Activated naive CD8-positive, alpha-beta T cell treated with anti-CD3 and anti-CD28 coated beads, Interleukin-2, amount 50 U/mL, for 24 hours (primary cell): ENCODE data around the gene RBBP7.

Experiments
- ATAC-seq: fragments of 150-1000 bp; cut with Tn5 transposase; one replicate; pipeline ENCODE4 v1.10.0; 2021
- DNase-seq: peaks from one replicate; pipeline ENCODE4 v3.0.0; 2021
- H3K27ac Mint-ChIP-seq: one replicate; pipeline ENCODE4 v1.8.0; 2021; ENCODE audit warnings: mild to moderate bottlenecking, mixed read lengths
- H3K27me3 Mint-ChIP-seq: one replicate; pipeline ENCODE4 v1.8.0; 2021; ENCODE audit warnings: mixed read lengths
- H3K36me3 Mint-ChIP-seq: one replicate; pipeline ENCODE4 v1.8.0; 2021; ENCODE audit warnings: low read depth, mixed read lengths
- H3K4me1 Mint-ChIP-seq: one replicate; pipeline ENCODE4 v1.8.0; 2021; ENCODE audit warnings: mixed read lengths
- H3K4me3 Mint-ChIP-seq: one replicate; pipeline ENCODE4 v1.8.0; 2021; ENCODE audit warnings: mild to moderate bottlenecking, moderate library complexity, mixed read lengths
- H3K9me3 Mint-ChIP-seq: one replicate; pipeline ENCODE4 v1.8.0; 2021; ENCODE audit warnings: mixed read lengths

Gene RBBP7

GRCh38 chrX:16848541-16848940, 21.6 kb downstream of the RBBP7 start:
- no peaks in the 10 kb centered on the region for H3K27me3 Mint-ChIP-seq
- no peak for ATAC-seq
- DNase-seq = no peak

GRCh38 chrX:16845686-16846085, 24.5 kb downstream of the RBBP7 start:
- ATAC-seq (no peak), DNase-seq (no peak)
- H3K27ac Mint-ChIP-seq = no peak overlapping the region
- no peaks in the 10 kb centered on the region for H3K9me3 Mint-ChIP-seq
- no peaks in the 10 kb centered on the region for H3K27me3 Mint-ChIP-seq
- H3K4me3 Mint-ChIP-seq = no peak overlapping the region
- peaks cover 17% of the 10 kb centered on the region for H3K4me1 Mint-ChIP-seq
- peaks cover 40% of the 10 kb centered on the region for H3K36me3 Mint-ChIP-seq

More at GRCh38 chrX:16848541-16848940, 21.6 kb downstream of the RBBP7 start:
- Mint-ChIP-seq H3K9me3 (no peaks in the 10 kb centered on the region), H3K27ac (peak overlapping the region; percentile 14), H3K4me3 (no peak overlapping the region), H3K4me1 (peaks cover 26% of the 10 kb centered on the region), H3K36me3 (peaks cover 48% of the 10 kb centered on the region)

GRCh38 chrX:16843208-16843909, 26.8 kb downstream of the RBBP7 start:
- peaks cover 15% of the 10 kb centered on the region for H3K4me1 Mint-ChIP-seq
- peaks cover 28% of the 10 kb centered on the region for H3K36me3 Mint-ChIP-seq

GRCh38 chrX:16842684-16843083, 27.5 kb downstream of the RBBP7 start:
- no peak for DNase-seq
- no peak for ATAC-seq
- Mint-ChIP-seq H3K27ac (peak overlapping the region; percentile 76), H3K9me3 (no peaks in the 10 kb centered on the region), H3K27me3 (no peaks in the 10 kb centered on the region), H3K36me3 (peaks cover 28% of the 10 kb centered on the region), H3K4me3 (no peak overlapping the region), H3K4me1 (peaks cover 13% of the 10 kb centered on the region)

More at GRCh38 chrX:16843208-16843909, 26.8 kb downstream of the RBBP7 start:
- Mint-ChIP-seq H3K27ac (peak overlapping the region; percentile 76), H3K9me3 (no peaks in the 10 kb centered on the region), H3K4me3 (no peak overlapping the region), H3K27me3 (no peaks in the 10 kb centered on the region)
- peak; percentile 46 for ATAC-seq
- no peak for DNase-seq

- Mint-ChIP-seq H3K4me1 (peaks cover 13% of the 10 kb centered on the region), H3K36me3 (peaks cover 23% of the 10 kb centered on the region), H3K4me3 (no peak overlapping the region), H3K9me3 (no peaks in the 10 kb centered on the region), H3K27me3 (no peaks in the 10 kb centered on the region), H3K27ac (no peak overlapping the region)
- ATAC-seq = no peak
- no peak for DNase-seq
Measured at GRCh38 chrX:16839852-16840460, 30.2 kb downstream of the RBBP7 start.

- Mint-ChIP-seq H3K36me3 (peaks cover 19% of the 10 kb centered on the region), H3K4me1 (peaks cover 13% of the 10 kb centered on the region), H3K9me3 (no peaks in the 10 kb centered on the region), H3K4me3 (no peak overlapping the region), H3K27me3 (no peaks in the 10 kb centered on the region), H3K27ac (peak overlapping the region; percentile 42)
- ATAC-seq = no peak
- no peak for DNase-seq
Measured at GRCh38 chrX:16839219-16839851, 30.8 kb downstream of the RBBP7 start.

- ATAC-seq (no peak), DNase-seq (no peak)
- Mint-ChIP-seq H3K4me1 (peaks cover 9% of the 10 kb centered on the region), H3K4me3 (no peak overlapping the region), H3K36me3 (peaks cover 19% of the 10 kb centered on the region), H3K9me3 (no peaks in the 10 kb centered on the region), H3K27ac (peak overlapping the region; percentile 42), H3K27me3 (no peaks in the 10 kb centered on the region)
Measured at GRCh38 chrX:16838202-16839066, 31.7 kb downstream of the RBBP7 start.

GRCh38 chrX:16836371-16836770, 33.8 kb downstream of the RBBP7 start:
- Mint-ChIP-seq H3K36me3 (peaks cover 13% of the 10 kb centered on the region), H3K9me3 (no peaks in the 10 kb centered on the region)
- ATAC-seq = peak; percentile 70

GRCh38 chrX:16834806-16835205, 35.4 kb downstream of the RBBP7 start:
- no peak for ATAC-seq
- Mint-ChIP-seq H3K27ac (no peak overlapping the region), H3K36me3 (peaks cover 14% of the 10 kb centered on the region), H3K9me3 (no peaks in the 10 kb centered on the region), H3K27me3 (no peaks in the 10 kb centered on the region), H3K4me1 (peaks cover 2% of the 10 kb centered on the region), H3K4me3 (no peak overlapping the region)
- no peak for DNase-seq

More at GRCh38 chrX:16836371-16836770, 33.8 kb downstream of the RBBP7 start:
- no peaks in the 10 kb centered on the region for H3K27me3 Mint-ChIP-seq
- H3K4me3 Mint-ChIP-seq = no peak overlapping the region
- DNase-seq = no peak
- H3K27ac Mint-ChIP-seq = no peak overlapping the region
- peaks cover 2% of the 10 kb centered on the region for H3K4me1 Mint-ChIP-seq

GRCh38 chrX:16832301-16832700, 37.9 kb downstream of the RBBP7 start:
- DNase-seq (no peak), ATAC-seq (no peak)
- H3K9me3 Mint-ChIP-seq = no peaks in the 10 kb centered on the region
- no peak overlapping the region for H3K4me3 Mint-ChIP-seq
- peaks cover 17% of the 10 kb centered on the region for H3K36me3 Mint-ChIP-seq
- H3K27ac Mint-ChIP-seq = no peak overlapping the region
- no peaks in the 10 kb centered on the region for H3K4me1 Mint-ChIP-seq
- H3K27me3 Mint-ChIP-seq = no peaks in the 10 kb centered on the region

GRCh38 chrX:16828124-16828908, 41.8 kb downstream of the RBBP7 start:
- no peaks in the 10 kb centered on the region for H3K27me3 Mint-ChIP-seq
- H3K27ac Mint-ChIP-seq = no peak overlapping the region
- peaks cover 12% of the 10 kb centered on the region for H3K4me1 Mint-ChIP-seq
- H3K9me3 Mint-ChIP-seq = no peaks in the 10 kb centered on the region
- no peak overlapping the region for H3K4me3 Mint-ChIP-seq
- no peak for DNase-seq
- ATAC-seq = no peak
- peaks cover 21% of the 10 kb centered on the region for H3K36me3 Mint-ChIP-seq

- H3K27me3 Mint-ChIP-seq = no peaks in the 10 kb centered on the region
- H3K9me3 Mint-ChIP-seq = no peaks in the 10 kb centered on the region
- H3K27ac Mint-ChIP-seq = no peak overlapping the region
- DNase-seq = no peak
- H3K4me3 Mint-ChIP-seq = no peak overlapping the region
- H3K36me3 Mint-ChIP-seq = peaks cover 24% of the 10 kb centered on the region
- ATAC-seq = no peak
- H3K4me1 Mint-ChIP-seq = peaks cover 13% of the 10 kb centered on the region
Measured at GRCh38 chrX:16827225-16827624, 42.9 kb downstream of the RBBP7 start.

GRCh38 chrX:16826207-16826606, 44.0 kb downstream of the RBBP7 start:
- H3K36me3 Mint-ChIP-seq = peaks cover 24% of the 10 kb centered on the region
- no peak for DNase-seq
- ATAC-seq = peak; percentile 52
- no peak overlapping the region for H3K27ac Mint-ChIP-seq
- no peaks in the 10 kb centered on the region for H3K27me3 Mint-ChIP-seq
- peaks cover 14% of the 10 kb centered on the region for H3K4me1 Mint-ChIP-seq
- H3K4me3 Mint-ChIP-seq = no peak overlapping the region
- no peaks in the 10 kb centered on the region for H3K9me3 Mint-ChIP-seq
